IMR-90 (cell line): ENCODE data around the gene TCF3. TPM values are rescaled to one million over a fixed set of nuclear protein-coding genes. Genes with fewer than 3 reads are reported as not detected.

ENCODE experiments used
- ELK1 ChIP-seq: fragments of 150-350 bp; IDR thresholded peaks from 2 replicates; pipeline ENCODE4 v1.6.1; 2016; ENCODE audit warnings: low read depth, mild to moderate bottlenecking, low read length, moderate library complexity, borderline replicate concordance
- FOS ChIP-seq: fragments of 150-350 bp; IDR thresholded peaks from 2 replicates; pipeline ENCODE4 v1.6.1; 2016; ENCODE audit warnings: low read depth, low read length
- NFE2L2 ChIP-seq: fragments of 150-350 bp; IDR thresholded peaks from 2 replicates; pipeline ENCODE4 v1.6.1; 2016; ENCODE audit warnings: low read depth, mild to moderate bottlenecking, low read length
- POLR2A ChIP-seq: IDR thresholded peaks from 2 replicates; pipeline ENCODE4 v1.6.1; 2012; ENCODE audit warnings: mild to moderate bottlenecking, low read depth, low read length
- polyA plus RNA-seq, 3 experiments: library from polyadenylated mRNA; depleted of rRNA; stranded (reverse); fragments of >200 nt; gene quantifications; 2 replicates each; pipeline ENCODE4 v1.2.3, GENCODE V29; 2012; ENCODE audit warnings: low replicate concordance in 1 of 3
- total RNA-seq: library from RNA; depleted of rRNA; stranded (reverse); fragments of >200 nt; gene quantifications from 2 replicates; pipeline ENCODE4 v1.2.3, GENCODE V29; 2012

The TCF3 gene
- total and polyA plus RNA-seq, 2 of the 4 experiments (the other 2 are of a cell fraction), result 29.9 to 127 TPM

GRCh38 chr19:1576242-1577089 is 75.9 kb downstream of the TCF3 start (continued):
- no peak for TF ChIP-seq ELK1
- TF ChIP-seq POLR2A, result no peak
- TF ChIP-seq FOS, result no peak
- TF ChIP-seq NFE2L2, result no peak
